Ascending aorta (tissue), 2 donors: ENCODE results near the gene TEX2. TPM values are rescaled to one million over a fixed set of nuclear protein-coding genes. Genes with fewer than 3 reads are reported as not detected.

ENCODE experiments used
- DNase-seq, 2 donors: peaks; one replicate each; pipeline ENCODE4 v3.0.0-alpha.2; 2019; ENCODE audit warnings: low spot score in 2 of 2
- H3K27ac ChIP-seq, 2 donors: fragments of 200-600 bp; sonication (generic); one replicate each; pipeline ENCODE4 v1.5.1; 2016 to 2017; ENCODE audit warnings: mild to moderate bottlenecking in 1 of 2
- H3K27me3 ChIP-seq: fragments of 200-600 bp; sonication (generic); one replicate; pipeline ENCODE4 v1.5.1; 2017
- H3K36me3 ChIP-seq, 2 donors: fragments of 200-600 bp; sonication (generic); one replicate each; pipeline ENCODE4 v1.5.1; 2016
- H3K4me1 ChIP-seq, 2 donors: fragments of 200-600 bp; sonication (generic); one replicate each; pipeline ENCODE4 v1.5.1; 2016 to 2017; ENCODE audit warnings: mild to moderate bottlenecking in 1 of 2
- H3K4me3 ChIP-seq, 2 donors: fragments of 200-600 bp; sonication (generic); one replicate each; pipeline ENCODE4 v1.5.1; 2016 to 2017; ENCODE audit warnings: mild to moderate bottlenecking in 1 of 2
- H3K9me3 ChIP-seq, 2 donors: fragments of 200-600 bp; sonication (generic); one replicate each; pipeline ENCODE4 v1.5.1; 2016
- CTCF ChIP-seq, 3 experiments: fragments of 200-600 bp in 2 of 3; fragments of 450-650 bp in 1 of 3; sonication (generic) in 2 of 3; IDR thresholded peaks; one replicate each; pipeline ENCODE4 v1.5.1; 2016 to 2019; ENCODE audit warnings: antibody characterized with exemption in 3 of 3, mild to moderate bottlenecking in 1 of 3, moderate library complexity in 1 of 3
- intact Hi-C: fragments of 100-400 bp; cut with DNase I; formaldehyde crosslinking; loops from one replicate; pipeline ENCODE4 v1.15.1; 2023
- total RNA-seq: library from RNA; depleted of rRNA; stranded (reverse); fragments of >200 nt; gene quantifications from one replicate; pipeline ENCODE4 v1.1.0, GENCODE V29; 2016

The TEX2 gene
- total RNA-seq, 1 donor from 2014 or later, result 94.6 TPM

- no peaks in the 10 kb centered on the region for H3K36me3 ChIP-seq
- no peaks in the 10 kb centered on the region for H3K9me3 ChIP-seq
- intact Hi-C loops, result loop anchor here (5.0 kb wide), 1 partner anchor 58 kb away; no protein-coding TSS in a partner anchor
- no peak overlapping the region for H3K27ac ChIP-seq
- TF ChIP-seq CTCF (IDR thresholded peaks at IDR 0.05), result no peak
- no peak overlapping the region for H3K4me3 ChIP-seq
- no peak for DNase-seq
- H3K4me1 ChIP-seq, result peaks cover 5 to 25% of the 10 kb centered on the region in 2 donors
- no peaks in the 10 kb centered on the region for H3K27me3 ChIP-seq
Measured at GRCh38 chr17:64234961-64235360, 28.1 kb downstream of the TEX2 start.

- Histone ChIP-seq H3K9me3 (no peaks in the 10 kb centered on the region), H3K27ac (no peak overlapping the region), H3K4me1 (peaks cover 5 to 23% of the 10 kb centered on the region in 2 donors), H3K36me3 (no peaks in the 10 kb centered on the region), H3K4me3 (no peak overlapping the region), H3K27me3 (no peaks in the 10 kb centered on the region)
- TF ChIP-seq CTCF (IDR thresholded peaks at IDR 0.05), result no peak
- DNase-seq, result no peak
- intact Hi-C loops, result loop anchor here (5.0 kb wide), 1 partner anchor 55 kb away; no protein-coding TSS in a partner anchor
Measured at GRCh38 chr17:64232466-64233262, 30.4 kb downstream of the TEX2 start.

- no peaks in the 10 kb centered on the region for H3K9me3 ChIP-seq
- H3K27ac ChIP-seq, result peak overlapping the region; percentile 67 to 82
- no peak overlapping the region for H3K4me3 ChIP-seq
- H3K27me3 ChIP-seq, result no peaks in the 10 kb centered on the region
- H3K4me1 ChIP-seq, result peaks cover 5 to 23% of the 10 kb centered on the region in 2 donors
- TF ChIP-seq CTCF (IDR thresholded peaks at IDR 0.05), result no peak
- DNase-seq, result no peak
- intact Hi-C loops, result loop anchor here (5.0 kb wide), 1 partner anchor 54 kb away; no protein-coding TSS in a partner anchor
- no peaks in the 10 kb centered on the region for H3K36me3 ChIP-seq
Measured at GRCh38 chr17:64231567-64232141, 31.4 kb downstream of the TEX2 start.

GRCh38 chr17:64230791-64231408 lies 32.2 kb downstream of the TEX2 start:
- no peak for TF ChIP-seq CTCF (IDR thresholded peaks at IDR 0.05)
- no peaks in the 10 kb centered on the region for H3K27me3 ChIP-seq
- H3K4me3 ChIP-seq, result peak overlapping the region in 1 of 2 donors; percentile 9
- peak overlapping the region; percentile 82 to 90 for H3K27ac ChIP-seq
- H3K9me3 ChIP-seq, result no peaks in the 10 kb centered on the region
- H3K4me1 ChIP-seq, result peaks cover 5 to 23% of the 10 kb centered on the region in 2 donors
- H3K36me3 ChIP-seq, result no peaks in the 10 kb centered on the region
- intact Hi-C loops, result loop anchor here (5.0 kb wide), 1 partner anchor 54 kb away; no protein-coding TSS in a partner anchor
- DNase-seq, result peak in 1 of 2 donors; percentile 70

DNA sequence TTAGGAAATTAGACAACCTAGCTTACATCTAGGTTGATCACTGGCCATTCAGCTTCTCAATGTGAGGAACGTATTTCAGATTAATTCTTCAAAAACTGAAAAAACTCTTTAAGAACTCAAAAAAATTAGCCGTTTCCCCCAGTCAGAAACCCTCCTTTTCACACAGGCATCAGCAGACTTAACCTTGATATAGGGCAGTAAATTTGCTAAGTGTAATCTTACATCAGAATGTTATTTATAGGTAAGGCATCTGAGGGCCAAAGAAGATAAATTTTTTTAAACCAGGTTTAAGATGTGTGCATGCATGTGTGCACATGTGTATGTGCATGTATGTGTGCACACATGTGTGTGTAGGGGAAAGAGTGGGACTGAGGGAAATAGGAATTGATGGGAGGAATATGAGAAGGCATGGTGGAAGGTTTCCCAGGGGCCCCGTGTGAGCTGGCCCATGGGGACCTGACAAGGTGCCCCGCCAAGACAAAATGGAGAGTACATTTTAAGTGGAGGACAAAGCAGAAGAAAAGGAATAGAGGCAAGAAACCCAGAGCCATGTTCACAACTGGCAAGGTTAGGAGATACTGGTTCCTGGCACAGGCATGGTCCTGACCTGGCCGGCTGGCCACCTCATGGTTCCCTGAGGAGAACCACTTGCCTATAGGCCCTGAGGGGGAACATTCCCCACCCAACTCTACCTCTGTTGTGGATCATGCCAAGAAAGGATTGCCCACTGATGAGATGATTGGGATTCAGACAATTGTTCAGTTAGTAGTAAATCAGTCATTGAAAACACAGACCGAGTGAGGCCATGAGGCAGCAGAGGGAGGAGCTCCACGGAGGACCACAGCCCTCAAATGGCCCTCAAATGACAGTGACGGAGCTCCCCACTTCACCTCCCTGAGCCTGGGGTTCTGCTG lies 33.0 kb downstream of the TEX2 start:
- TF ChIP-seq CTCF (IDR thresholded peaks at IDR 0.05), result no peak
- no peak for DNase-seq
- Histone ChIP-seq H3K4me3 (no peak overlapping the region), H3K9me3 (no peaks in the 10 kb centered on the region), H3K27ac (peak overlapping the region; percentile 82 to 90), H3K27me3 (no peaks in the 10 kb centered on the region), H3K36me3 (no peaks in the 10 kb centered on the region), H3K4me1 (peaks cover 5 to 26% of the 10 kb centered on the region in 2 donors)
- intact Hi-C loops, result loop anchor here (5.0 kb wide), 1 partner anchor 53 kb away; no protein-coding TSS in a partner anchor
